Left colon (tissue), 2 donors: ENCODE results near the gene GPD1. TPM values are rescaled to one million over a fixed set of nuclear protein-coding genes. Genes with fewer than 3 reads are reported as not detected.
"Not testable (repeated sequence)": the region's sequence is repeated elsewhere in the genome, so short reads cannot be mapped to it uniquely, and the experiment has no call there.

Experiments
- ATAC-seq: fragments of 200-7000 bp; cut with Tn5 transposase; one replicate; pipeline ENCODE4 v1.9.1; 2020; ENCODE audit warnings: mild to moderate bottlenecking, moderate library complexity
- DNase-seq, 2 donors: peaks; one replicate each; pipeline ENCODE4 v3.0.0-alpha.2; 2020
- intact Hi-C, 2 donors: fragments of 100-400 bp; cut with DNase I in 1 of 2; cut with micrococcal nuclease in 1 of 2; formaldehyde crosslinking; loops; one replicate each; pipeline versions ENCODE4 v1.11.2 to v1.14.0; 2022; cut with DNase I, micrococcal nuclease
- total RNA-seq, 2 donors: library from RNA; stranded (reverse); fragmentation: NEBNext Ultra II Directional; extraction: Animal tissue kit (Norgen Biotek cat#: 25700); gene quantifications; one replicate each; pipeline ENCODE4 v1.2.1, GENCODE V29; 2021
- donor health status: DM: no; HTN: no; CAD: no.
- donor health status: DM: yes; HTN: yes; CAD: no.

The GPD1 gene
- total RNA-seq, 2 donors from 2014 or later = 1.8 to 4.3 TPM

DNA sequence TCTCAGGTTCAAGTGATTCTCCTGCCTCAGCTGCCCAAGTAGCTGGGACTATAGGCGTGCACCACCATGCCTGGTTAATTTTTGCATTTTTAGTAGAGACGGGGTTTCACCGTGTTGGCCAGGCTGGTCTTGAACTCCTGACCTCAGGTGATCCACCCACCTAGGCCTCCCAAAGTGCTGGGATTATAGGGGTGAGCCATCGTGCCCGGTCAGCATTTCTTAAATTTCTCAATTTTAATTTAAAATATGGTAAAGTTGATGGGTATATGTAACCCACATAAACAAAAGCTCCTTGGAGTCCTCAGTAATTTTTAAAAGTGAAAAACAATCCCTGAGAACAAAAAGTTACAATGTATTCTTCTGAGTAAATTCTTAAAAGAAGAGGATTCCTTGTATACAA, 51.1 kb downstream of the GPD1 start:
- ATAC-seq, DNase-seq, intact Hi-C loops: not testable (repeated sequence)

DNA sequence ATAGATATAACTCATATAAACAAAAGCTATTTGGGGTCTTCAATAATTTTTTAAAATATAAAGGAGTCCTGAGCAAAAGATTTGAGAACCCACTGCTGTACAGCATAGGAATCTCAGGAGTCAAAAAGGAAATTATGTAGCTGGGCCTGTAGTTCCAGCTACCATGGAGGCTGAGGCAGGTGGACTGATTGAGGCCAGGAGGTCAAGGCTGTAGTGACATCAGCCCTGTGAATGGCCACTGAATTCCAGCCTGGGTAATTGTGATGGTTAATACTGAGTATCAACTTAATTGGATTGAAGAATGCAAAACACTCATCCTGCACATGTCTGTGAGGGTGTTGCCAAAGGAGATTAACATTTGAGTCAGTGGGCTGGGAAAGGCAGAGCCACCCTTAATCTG, 52.8 kb downstream of the GPD1 start:
- intact Hi-C loops = no loop called here
- ATAC-seq = no peak

GRCh38 chr12:50157259-50157658, 53.5 kb downstream of the GPD1 start:
- no peak for DNase-seq
- intact Hi-C loops = no loop called here
- no peak for ATAC-seq

More for the DNA sequence above, 52.8 kb downstream of the GPD1 start:
- no peak for DNase-seq

DNA sequence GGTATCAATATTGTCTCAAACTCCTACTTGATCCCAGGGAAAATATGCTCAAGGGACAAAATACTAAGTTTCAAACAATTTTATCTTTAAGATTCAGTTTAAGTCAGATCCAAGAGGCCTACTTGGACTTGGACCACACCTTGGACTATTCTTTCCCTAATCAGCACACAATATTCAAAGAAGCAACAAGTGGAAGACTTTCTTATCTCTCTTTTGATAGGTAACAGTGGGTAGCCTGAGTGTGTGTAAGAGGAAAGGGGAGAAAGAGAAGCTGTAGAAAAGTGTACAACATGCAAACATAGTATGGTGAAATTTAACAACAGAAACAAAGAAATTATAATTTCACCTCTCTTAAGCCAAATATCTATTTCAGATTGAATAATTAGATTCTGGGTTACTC, 56.8 kb downstream of the GPD1 start:
- intact Hi-C loops = no loop called here
- no peak for DNase-seq
- no peak for ATAC-seq

Other genes with a start within 250 kb of the GPD1 start
- gene FAIM2, start 200.1 kb upstream of the GPD1 start, total RNA-seq = 1 to 10 TPM; 1.2 to 2.3 TPM
- gene AQP2, start 153.3 kb upstream of the GPD1 start, total RNA-seq = not detected
- gene AQP5, start 142.1 kb upstream of the GPD1 start, total RNA-seq = not detected
- not detected for gene AQP6, start 131.1 kb upstream of the GPD1 start, total RNA-seq
- gene RACGAP1, start 78.5 kb upstream of the GPD1 start, total RNA-seq = 10 to 100 TPM; 20.0 to 25.4 TPM
- gene ASIC1, start 46.4 kb upstream of the GPD1 start, total RNA-seq = 1 to 10 TPM in 1 of 2 donors, under 1 TPM in 1; 0.55 to 1.9 TPM
- 10 to 100 TPM; 35.5 to 41.8 TPM for gene SMARCD1, start 18.7 kb upstream of the GPD1 start, total RNA-seq
- 10 to 100 TPM; 90.1 to 91.3 TPM for gene COX14, start 8.2 kb downstream of the GPD1 start, total RNA-seq
- 10 to 100 TPM; 19.7 to 24.8 TPM for gene CERS5, start 63.4 kb downstream of the GPD1 start, total RNA-seq
- gene LIMA1, start 179.5 kb downstream of the GPD1 start, total RNA-seq = 100 to 1,000 TPM; 279 to 296 TPM